ENCODE results near the gene FSHR. TPM values are rescaled to one million over a fixed set of nuclear protein-coding genes. Genes with fewer than 3 reads are reported as not detected.

The FSHR gene
- total and polyA plus RNA-seq, 2 experiments from 2014 or later = not detected

DNA sequence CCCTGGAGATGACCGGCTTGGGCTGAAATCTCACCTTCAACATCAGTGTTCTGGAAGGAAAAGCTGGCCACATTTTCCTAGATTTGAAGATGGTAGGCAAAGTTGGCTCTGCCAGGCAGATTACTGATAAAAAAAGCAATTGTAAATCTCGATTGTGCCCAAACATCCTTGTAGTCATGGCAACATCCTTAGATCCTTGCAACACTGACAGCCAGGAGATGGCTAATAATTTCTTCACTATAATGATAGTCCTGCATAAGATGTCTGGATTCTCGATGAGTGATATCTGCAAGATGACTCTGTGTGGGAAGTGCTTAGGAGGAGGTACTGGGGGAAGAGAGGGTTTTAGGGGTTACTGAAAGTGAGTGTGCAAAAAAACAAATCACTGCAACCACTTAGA, 149.1 kb downstream of the FSHR start:
- H3K4me3 ChIP-seq = no peak overlapping the region
- Mint-ChIP-seq H3K4me3 (no peak overlapping the region), H3K4me1 (no peaks in the 10 kb centered on the region; the same call in 2 of the 3 replicates), H3K27ac (no peak overlapping the region), H3K27me3 (ENCODE audit: insufficient read depth, low read depth, poor library complexity) (no peaks in the 10 kb centered on the region), H3K9me3 (peaks cover 3% of the 10 kb centered on the region; the same call in 1 of the 3 replicates), H3K36me3 (ENCODE audit: low read depth) (no peaks in the 10 kb centered on the region)
- no peaks in the 10 kb centered on the region for H3K9me2 ChIP-seq (ENCODE audit: insufficient read depth)
- no peaks in the 10 kb centered on the region for H3K27me3 ChIP-seq (ENCODE audit: insufficient read depth)
- no peak overlapping the region for H3K4me2 ChIP-seq
- H2AFZ ChIP-seq = no peak overlapping the region
- DNase-seq (ENCODE audit: low spot score) (no peak), ATAC-seq (no peak)
- H4K20me1 ChIP-seq (replicated peaks; ENCODE audit: insufficient read depth) = no peaks in the 10 kb centered on the region
- H3K4me1 ChIP-seq (ENCODE audit: insufficient read depth) = no peaks in the 10 kb centered on the region
- no peaks in the 10 kb centered on the region for H3K79me2 ChIP-seq (replicated peaks; ENCODE audit: insufficient read depth)
- H3F3A ChIP-seq (replicated peaks; ENCODE audit: low read depth) = no peaks in the 10 kb centered on the region
- H3K36me3 ChIP-seq (ENCODE audit: insufficient read depth) = no peaks in the 10 kb centered on the region
- H3K27ac ChIP-seq (ENCODE audit: low read depth) = no peak overlapping the region
- TF ChIP-seq, protein P1, sequence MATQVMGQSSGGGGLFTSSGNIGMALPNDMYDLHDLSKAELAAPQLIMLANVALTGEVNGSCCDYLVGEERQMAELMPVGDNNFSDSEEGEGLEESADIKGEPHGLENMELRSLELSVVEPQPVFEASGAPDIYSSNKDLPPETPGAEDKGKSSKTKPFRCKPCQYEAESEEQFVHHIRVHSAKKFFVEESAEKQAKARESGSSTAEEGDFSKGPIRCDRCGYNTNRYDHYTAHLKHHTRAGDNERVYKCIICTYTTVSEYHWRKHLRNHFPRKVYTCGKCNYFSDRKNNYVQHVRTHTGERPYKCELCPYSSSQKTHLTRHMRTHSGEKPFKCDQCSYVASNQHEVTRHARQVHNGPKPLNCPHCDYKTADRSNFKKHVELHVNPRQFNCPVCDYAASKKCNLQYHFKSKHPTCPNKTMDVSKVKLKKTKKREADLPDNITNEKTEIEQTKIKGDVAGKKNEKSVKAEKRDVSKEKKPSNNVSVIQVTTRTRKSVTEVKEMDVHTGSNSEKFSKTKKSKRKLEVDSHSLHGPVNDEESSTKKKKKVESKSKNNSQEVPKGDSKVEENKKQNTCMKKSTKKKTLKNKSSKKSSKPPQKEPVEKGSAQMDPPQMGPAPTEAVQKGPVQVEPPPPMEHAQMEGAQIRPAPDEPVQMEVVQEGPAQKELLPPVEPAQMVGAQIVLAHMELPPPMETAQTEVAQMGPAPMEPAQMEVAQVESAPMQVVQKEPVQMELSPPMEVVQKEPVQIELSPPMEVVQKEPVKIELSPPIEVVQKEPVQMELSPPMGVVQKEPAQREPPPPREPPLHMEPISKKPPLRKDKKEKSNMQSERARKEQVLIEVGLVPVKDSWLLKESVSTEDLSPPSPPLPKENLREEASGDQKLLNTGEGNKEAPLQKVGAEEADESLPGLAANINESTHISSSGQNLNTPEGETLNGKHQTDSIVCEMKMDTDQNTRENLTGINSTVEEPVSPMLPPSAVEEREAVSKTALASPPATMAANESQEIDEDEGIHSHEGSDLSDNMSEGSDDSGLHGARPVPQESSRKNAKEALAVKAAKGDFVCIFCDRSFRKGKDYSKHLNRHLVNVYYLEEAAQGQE (IDR thresholded peaks at IDR 0.05; ENCODE audit: unreplicated experiment) = no peak
- TF ChIP-seq NANOG (IDR thresholded peaks at IDR 0.05; ENCODE audit: borderline replicate concordance) (no peak), CREB1 (CRISPR knock-in tag; IDR thresholded peaks at IDR 0.05; ENCODE audit: low read depth) (no peak), EZH2phosphoT487 (IDR thresholded peaks at IDR 0.05; ENCODE audit: unreplicated experiment) (no peak), STAT1 (IDR thresholded peaks at IDR 0.05; ENCODE audit: unreplicated experiment) (no peak), ZNF114 (CRISPR knock-in tag; IDR thresholded peaks at IDR 0.05) (no peak), ZNF331 (CRISPR knock-in tag; IDR thresholded peaks at IDR 0.05; ENCODE audit: low read depth) (no peak), POLR2AphosphoS5 (IDR thresholded peaks at IDR 0.05; ENCODE audit: low read depth) (no peak), EZH2 (IDR thresholded peaks at IDR 0.05; ENCODE audit: low read depth, unreplicated experiment) (no peak), JUNB (IDR thresholded peaks at IDR 0.05; ENCODE audit: unreplicated experiment) (no peak)
- TF ChIP-seq, protein P2, sequence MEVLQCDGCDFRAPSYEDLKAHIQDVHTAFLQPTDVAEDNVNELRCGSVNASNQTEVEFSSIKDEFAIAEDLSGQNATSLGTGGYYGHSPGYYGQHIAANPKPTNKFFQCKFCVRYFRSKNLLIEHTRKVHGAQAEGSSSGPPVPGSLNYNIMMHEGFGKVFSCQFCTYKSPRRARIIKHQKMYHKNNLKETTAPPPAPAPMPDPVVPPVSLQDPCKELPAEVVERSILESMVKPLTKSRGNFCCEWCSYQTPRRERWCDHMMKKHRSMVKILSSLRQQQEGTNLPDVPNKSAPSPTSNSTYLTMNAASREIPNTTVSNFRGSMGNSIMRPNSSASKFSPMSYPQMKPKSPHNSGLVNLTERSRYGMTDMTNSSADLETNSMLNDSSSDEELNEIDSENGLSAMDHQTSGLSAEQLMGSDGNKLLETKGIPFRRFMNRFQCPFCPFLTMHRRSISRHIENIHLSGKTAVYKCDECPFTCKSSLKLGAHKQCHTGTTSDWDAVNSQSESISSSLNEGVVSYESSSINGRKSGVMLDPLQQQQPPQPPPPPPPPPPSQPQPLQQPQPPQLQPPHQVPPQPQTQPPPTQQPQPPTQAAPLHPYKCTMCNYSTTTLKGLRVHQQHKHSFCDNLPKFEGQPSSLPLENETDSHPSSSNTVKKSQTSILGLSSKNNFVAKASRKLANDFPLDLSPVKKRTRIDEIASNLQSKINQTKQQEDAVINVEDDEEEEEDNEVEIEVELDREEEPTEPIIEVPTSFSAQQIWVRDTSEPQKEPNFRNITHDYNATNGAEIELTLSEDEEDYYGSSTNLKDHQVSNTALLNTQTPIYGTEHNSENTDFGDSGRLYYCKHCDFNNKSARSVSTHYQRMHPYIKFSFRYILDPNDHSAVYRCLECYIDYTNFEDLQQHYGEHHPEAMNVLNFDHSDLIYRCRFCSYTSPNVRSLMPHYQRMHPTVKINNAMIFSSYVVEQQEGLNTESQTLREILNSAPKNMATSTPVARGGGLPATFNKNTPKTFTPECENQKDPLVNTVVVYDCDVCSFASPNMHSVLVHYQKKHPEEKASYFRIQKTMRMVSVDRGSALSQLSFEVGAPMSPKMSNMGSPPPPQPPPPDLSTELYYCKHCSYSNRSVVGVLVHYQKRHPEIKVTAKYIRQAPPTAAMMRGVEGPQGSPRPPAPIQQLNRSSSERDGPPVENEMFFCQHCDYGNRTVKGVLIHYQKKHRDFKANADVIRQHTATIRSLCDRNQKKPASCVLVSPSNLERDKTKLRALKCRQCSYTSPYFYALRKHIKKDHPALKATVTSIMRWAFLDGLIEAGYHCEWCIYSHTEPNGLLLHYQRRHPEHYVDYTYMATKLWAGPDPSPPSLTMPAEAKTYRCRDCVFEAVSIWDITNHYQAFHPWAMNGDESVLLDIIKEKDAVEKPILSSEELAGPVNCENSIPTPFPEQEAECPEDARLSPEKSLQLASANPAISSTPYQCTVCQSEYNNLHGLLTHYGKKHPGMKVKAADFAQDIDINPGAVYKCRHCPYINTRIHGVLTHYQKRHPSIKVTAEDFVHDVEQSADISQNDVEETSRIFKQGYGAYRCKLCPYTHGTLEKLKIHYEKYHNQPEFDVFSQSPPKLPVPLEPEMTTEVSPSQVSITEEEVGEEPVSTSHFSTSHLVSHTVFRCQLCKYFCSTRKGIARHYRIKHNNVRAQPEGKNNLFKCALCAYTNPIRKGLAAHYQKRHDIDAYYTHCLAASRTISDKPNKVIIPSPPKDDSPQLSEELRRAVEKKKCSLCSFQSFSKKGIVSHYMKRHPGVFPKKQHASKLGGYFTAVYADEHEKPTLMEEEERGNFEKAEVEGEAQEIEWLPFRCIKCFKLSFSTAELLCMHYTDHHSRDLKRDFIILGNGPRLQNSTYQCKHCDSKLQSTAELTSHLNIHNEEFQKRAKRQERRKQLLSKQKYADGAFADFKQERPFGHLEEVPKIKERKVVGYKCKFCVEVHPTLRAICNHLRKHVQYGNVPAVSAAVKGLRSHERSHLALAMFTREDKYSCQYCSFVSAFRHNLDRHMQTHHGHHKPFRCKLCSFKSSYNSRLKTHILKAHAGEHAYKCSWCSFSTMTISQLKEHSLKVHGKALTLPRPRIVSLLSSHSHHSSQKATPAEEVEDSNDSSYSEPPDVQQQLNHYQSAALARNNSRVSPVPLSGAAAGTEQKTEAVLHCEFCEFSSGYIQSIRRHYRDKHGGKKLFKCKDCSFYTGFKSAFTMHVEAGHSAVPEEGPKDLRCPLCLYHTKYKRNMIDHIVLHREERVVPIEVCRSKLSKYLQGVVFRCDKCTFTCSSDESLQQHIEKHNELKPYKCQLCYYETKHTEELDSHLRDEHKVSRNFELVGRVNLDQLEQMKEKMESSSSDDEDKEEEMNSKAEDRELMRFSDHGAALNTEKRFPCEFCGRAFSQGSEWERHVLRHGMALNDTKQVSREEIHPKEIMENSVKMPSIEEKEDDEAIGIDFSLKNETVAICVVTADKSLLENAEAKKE (CRISPR knock-in tag; IDR thresholded peaks at IDR 0.05) = no peak
- TF ChIP-seq, protein P3, sequence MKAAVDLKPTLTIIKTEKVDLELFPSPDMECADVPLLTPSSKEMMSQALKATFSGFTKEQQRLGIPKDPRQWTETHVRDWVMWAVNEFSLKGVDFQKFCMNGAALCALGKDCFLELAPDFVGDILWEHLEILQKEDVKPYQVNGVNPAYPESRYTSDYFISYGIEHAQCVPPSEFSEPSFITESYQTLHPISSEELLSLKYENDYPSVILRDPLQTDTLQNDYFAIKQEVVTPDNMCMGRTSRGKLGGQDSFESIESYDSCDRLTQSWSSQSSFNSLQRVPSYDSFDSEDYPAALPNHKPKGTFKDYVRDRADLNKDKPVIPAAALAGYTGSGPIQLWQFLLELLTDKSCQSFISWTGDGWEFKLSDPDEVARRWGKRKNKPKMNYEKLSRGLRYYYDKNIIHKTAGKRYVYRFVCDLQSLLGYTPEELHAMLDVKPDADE (IDR thresholded peaks at IDR 0.05) = no peak
- TF ChIP-seq, protein P4, sequence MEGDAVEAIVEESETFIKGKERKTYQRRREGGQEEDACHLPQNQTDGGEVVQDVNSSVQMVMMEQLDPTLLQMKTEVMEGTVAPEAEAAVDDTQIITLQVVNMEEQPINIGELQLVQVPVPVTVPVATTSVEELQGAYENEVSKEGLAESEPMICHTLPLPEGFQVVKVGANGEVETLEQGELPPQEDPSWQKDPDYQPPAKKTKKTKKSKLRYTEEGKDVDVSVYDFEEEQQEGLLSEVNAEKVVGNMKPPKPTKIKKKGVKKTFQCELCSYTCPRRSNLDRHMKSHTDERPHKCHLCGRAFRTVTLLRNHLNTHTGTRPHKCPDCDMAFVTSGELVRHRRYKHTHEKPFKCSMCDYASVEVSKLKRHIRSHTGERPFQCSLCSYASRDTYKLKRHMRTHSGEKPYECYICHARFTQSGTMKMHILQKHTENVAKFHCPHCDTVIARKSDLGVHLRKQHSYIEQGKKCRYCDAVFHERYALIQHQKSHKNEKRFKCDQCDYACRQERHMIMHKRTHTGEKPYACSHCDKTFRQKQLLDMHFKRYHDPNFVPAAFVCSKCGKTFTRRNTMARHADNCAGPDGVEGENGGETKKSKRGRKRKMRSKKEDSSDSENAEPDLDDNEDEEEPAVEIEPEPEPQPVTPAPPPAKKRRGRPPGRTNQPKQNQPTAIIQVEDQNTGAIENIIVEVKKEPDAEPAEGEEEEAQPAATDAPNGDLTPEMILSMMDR (conservative IDR thresholded peaks at IDR 0.05; ENCODE audit: low read depth in 2 of 2) = no peak
